NB4 (cell line): ENCODE results near the gene BCAS3.
A peak's percentile ranks its signal among the peaks of the same experiment; 100 is the strongest.

ENCODE experiments used
- DNase-seq: peaks from one replicate; pipeline ENCODE4 v3.0.0; 2010; ENCODE audit warnings: low read depth
- H3K4me3 ChIP-seq: one replicate; pipeline ENCODE4 v1.5.1; 2011; ENCODE audit warnings: mild to moderate bottlenecking, low read depth, low read length, moderate library complexity
- CTCF ChIP-seq: IDR thresholded peaks from one replicate; pipeline ENCODE4 v1.5.1; 2012; ENCODE audit warnings: low read depth, low read length
- MAX ChIP-seq: IDR thresholded peaks from 2 replicates; pipeline ENCODE4 v1.6.1; 2011; ENCODE audit warnings: low read depth, low read length
- MYC ChIP-seq: IDR thresholded peaks from 2 replicates; pipeline ENCODE4 v1.6.1; 2011; ENCODE audit warnings: low read depth, low read length
- POLR2A ChIP-seq: IDR thresholded peaks from 2 replicates; pipeline ENCODE4 v1.6.1; 2011; ENCODE audit warnings: mild to moderate bottlenecking; ENCODE audit not compliant: insufficient read length; ENCODE audit errors: extremely low read depth

The BCAS3 gene

GRCh38 chr17:60677308-60678117, at the start of gene BCAS3:
TSS of gene BCAS3 (plus strand) at chr17:60677851.
- TF ChIP-seq CTCF (no peak), POLR2A (peak; percentile 73), MAX (peak; percentile 100), MYC (peak; percentile 77; the same call in 1 of the 2 replicates)
- H3K4me3 ChIP-seq = peak within 1 kb of the TSS; percentile 96
- DNase-seq = peak; percentile 98

GRCh38 chr17:60628252-60628889, 49.3 kb upstream of the BCAS3 start:
- H3K4me3 ChIP-seq = no peak overlapping the region
- DNase-seq = no peak
- TF ChIP-seq MYC = no peak
- TF ChIP-seq CTCF = no peak
- TF ChIP-seq MAX = no peak

GRCh38 chr17:60629120-60629519, 48.5 kb upstream of the BCAS3 start:
- no peak overlapping the region for H3K4me3 ChIP-seq
- TF ChIP-seq MYC = no peak
- TF ChIP-seq MAX = no peak
- TF ChIP-seq POLR2A = no peak
- TF ChIP-seq CTCF = no peak
- no peak for DNase-seq

- no peak for TF ChIP-seq CTCF
- TF ChIP-seq POLR2A = no peak
- TF ChIP-seq MAX = no peak
- no peak for TF ChIP-seq MYC
- no peak overlapping the region for H3K4me3 ChIP-seq
- no peak for DNase-seq
Measured at GRCh38 chr17:60630352-60630751, 47.3 kb upstream of the BCAS3 start.

GRCh38 chr17:60631119-60631518, 46.5 kb upstream of the BCAS3 start:
- DNase-seq = peak; percentile 12
- no peak for TF ChIP-seq POLR2A
- no peak for TF ChIP-seq CTCF
- TF ChIP-seq MYC = no peak
- TF ChIP-seq MAX = no peak
- H3K4me3 ChIP-seq = no peak overlapping the region
